Measurements from ENCODE around the gene TENM4.

- no peak for TF ChIP-seq CTCF (IDR thresholded peaks at IDR 0.05; ENCODE audit: low read depth, low read length, poor library complexity, severe bottlenecking)
- no peak for TF ChIP-seq EZH2phosphoT487 (IDR thresholded peaks at IDR 0.05; ENCODE audit: borderline replicate concordance, low read length)
Observed at GRCh38 chr11:78952890-78953289, 487.9 kb downstream of the TENM4 start.

All from DOHH2 (cell line).